GM18868 (cell line): ENCODE results near the gene TPRKB.
"Not testable (repeated sequence)": the region's sequence is repeated elsewhere in the genome, so short reads cannot be mapped to it uniquely, and the experiment has no call there.

ENCODE experiments used
- ATAC-seq: cut with Tn5 transposase; IDR thresholded peaks from one replicate; pipeline ENCODE4 v1.9.1; 2021; ENCODE audit warnings: mild to moderate bottlenecking, moderate library complexity; ENCODE audit not compliant: unreplicated experiment

TPRKB gene

DNA sequence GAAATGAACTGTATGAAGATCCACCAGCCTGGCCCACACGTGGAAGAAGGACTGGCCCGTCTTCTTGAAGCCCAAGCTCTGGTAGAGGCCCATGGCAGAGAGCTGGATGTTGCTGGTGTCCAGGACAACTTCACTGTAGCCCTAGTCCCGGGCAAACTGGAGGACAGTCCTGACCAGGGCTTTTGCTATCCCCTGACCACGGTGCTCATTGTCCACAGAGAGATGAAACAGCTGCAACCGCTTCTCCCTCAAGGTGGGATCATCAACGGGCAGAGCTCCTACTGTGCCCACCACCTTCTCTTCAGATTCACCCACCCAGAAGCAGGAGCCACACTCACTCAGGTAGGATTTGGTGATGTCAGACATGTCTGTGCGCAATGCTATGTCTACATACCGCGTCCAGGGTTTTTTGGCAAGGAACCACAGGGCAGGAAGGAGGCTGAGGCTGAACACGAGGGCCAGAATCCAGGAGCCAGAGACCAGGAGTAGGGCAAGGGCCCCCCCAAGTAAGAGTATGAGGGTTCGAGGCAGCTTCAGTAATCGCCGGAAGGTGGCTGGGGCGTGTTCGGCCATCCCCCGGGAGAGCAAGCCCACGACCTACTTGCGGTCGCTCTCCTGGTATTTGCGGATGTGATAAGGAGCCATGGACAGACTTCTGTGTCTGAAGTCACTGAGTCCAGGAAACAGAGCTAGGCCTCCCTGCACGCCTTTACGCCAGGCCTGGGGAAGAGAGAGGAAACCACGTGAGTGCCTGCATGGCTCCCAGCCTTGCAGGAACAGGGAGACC lies 36.3 kb downstream of the TPRKB start:
- no peak for ATAC-seq

DNA sequence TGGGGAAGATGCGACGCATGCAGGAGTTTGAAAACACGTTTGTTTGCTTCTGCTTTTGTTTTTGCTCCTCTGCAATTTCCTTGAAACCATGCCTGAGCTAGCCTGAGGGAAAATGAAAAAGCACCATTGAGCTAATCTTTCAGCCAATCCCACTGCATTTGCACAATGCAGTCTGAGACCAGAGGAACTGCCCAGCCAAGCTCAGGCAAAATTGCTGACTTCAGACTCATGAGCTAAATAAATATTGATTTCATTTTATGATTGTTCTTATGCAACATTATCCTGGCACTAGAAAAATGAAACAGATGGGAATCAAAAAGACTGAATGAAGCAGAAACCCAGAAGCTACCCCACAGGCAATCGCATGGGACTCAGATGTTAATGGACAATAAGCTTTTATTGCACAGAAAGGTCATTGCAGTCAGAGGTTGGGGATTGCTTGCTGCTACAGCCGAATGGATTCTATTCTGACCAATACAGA lies 37.0 kb downstream of the TPRKB start:
- ATAC-seq: no peak

DNA sequence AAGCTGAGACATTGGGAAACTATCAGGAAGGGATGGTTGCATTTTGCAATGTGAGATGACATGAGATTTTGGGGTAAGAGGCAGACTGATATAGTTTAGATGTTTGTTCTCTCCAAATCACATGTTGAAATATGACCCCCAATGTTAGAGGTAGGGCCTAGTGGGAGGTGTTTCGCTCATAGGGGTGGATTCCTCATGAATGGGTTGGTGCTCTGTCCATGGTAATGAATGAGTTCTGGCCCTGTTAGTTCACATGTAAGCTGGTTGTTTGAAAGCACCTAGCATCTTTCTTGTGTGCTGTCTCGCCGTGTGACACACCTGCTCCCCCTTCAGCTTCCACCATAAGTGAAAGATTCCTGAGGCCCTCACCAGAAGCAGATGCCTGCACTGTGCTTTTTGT lies 37.7 kb downstream of the TPRKB start:
- no peak for ATAC-seq

GRCh38 chr2:73698101-73698500 lies 39.0 kb downstream of the TPRKB start:
- no peak for ATAC-seq

GRCh38 chr2:73697606-73698005 lies 39.5 kb downstream of the TPRKB start:
- no peak for ATAC-seq

- ATAC-seq: not testable (repeated sequence)
Measured at GRCh38 chr2:73696985-73697384, 40.2 kb downstream of the TPRKB start.

- not testable (repeated sequence) for ATAC-seq
Measured at GRCh38 chr2:73696521-73696920, 40.6 kb downstream of the TPRKB start.

DNA sequence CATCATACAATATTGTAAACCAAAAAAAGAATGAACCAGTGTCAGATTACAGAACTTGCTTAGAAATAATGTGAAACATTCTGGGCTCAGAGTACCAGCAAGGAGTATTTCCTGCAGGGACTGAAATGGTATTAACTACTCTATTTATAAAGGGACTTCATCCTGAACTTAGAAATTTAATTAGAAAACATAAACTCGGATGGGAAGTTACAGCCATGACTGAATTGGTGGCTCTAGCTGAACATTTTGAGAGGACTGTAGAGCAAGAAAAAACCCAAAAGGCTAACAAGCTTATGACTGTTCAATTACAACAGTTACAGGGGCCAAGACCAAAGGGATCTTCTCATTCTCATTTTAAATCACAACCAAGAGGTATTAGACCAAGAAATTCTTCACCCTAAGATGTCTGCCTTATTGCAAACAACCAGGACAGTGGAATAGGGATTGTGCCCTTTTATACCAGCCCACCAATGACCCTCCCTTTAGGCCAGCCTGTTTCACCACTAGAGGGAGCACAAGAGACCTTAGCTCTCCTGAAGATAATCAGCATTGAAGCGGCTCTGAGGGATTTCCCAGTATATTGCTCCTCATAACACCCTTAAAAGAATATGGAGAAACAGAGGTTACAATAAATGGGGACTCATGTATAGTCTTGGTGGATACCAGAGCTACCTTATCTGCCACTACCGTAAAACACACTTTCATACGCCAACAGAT lies 46.6 kb downstream of the TPRKB start:
- peak; percentile 79 for ATAC-seq

GRCh38 chr2:73688494-73688893 lies 48.7 kb downstream of the TPRKB start:
- not testable (repeated sequence) for ATAC-seq

GRCh38 chr2:73685764-73686438 lies 51.2 kb downstream of the TPRKB start:
- no peak for ATAC-seq

DNA sequence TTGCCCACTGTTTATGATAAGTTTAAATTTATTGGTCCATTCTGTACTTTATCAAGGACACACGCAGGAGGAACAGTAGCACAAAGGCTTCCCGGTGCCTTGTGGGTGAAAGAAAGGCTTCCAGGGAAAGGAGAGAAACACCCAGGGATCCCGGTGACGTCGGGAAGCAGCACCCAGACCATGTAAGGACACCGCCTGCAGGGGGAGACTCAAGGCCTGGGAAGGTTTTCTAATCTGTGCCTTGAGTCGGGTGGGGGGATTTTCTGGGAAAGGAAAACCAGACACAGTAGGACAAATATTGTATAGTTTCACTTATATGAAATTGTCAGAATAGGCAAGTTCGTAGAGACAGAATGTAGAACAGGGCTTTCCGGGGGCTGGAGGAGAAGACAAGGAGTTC lies 52.2 kb downstream of the TPRKB start:
- ATAC-seq: not testable (repeated sequence)

DNA sequence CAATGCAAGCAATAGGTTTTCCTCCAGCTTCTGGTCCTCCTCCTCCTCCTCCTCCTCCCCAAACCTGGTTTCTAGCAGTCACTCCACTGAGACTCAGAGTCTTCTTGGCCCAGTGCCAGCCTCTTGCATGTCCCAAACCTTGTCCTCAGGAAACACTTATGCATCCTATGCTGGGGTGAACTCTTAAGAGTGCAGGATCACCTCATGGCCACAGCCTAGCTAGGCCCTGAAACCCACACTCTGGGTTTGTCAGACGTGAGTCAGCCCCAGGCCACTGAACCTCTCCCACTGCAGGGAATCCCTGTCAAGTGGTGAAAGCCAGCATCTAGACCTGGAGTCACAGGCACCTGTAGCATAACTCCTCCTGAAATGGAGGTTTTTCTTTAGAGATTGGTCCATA lies 52.8 kb downstream of the TPRKB start:
- ATAC-seq: not testable (repeated sequence)

DNA sequence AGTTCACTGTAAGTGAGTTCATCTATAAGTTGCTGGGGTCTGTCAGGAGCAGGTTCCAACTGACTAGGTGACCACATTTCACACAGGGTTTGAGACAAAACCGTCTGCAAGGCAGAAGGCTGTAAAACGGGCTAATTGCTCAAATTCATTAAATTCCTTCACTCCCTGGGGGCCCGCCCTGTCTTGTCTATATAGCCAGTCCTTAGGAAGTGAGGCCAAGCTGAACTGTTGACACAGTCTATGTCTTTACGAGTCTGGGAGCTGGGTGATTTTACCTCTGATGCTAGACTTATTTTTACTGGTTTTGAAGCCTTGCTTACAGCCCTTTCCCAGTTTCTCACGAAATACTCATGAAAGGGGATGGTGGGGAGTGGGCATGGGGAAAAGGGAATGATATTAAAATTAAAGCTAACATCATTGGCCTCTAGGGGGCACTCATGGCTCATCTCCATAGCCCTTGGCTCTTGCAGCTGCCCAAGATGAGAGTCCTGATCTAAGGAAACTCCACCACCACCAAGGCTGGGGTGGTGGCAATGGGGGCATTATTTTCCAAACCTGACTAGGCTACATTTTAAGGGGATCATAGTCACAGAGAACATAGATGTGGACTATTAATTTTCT lies 57.1 kb downstream of the TPRKB start:
- ATAC-seq: not testable (repeated sequence)
